Hepatic stellate cell (primary cell): ENCODE results near the gene LPGAT1.

Experiments
- DNase-seq: peaks from one replicate; pipeline ENCODE4 v3.0.0; 2011; ENCODE audit warnings: low spot score

Gene LPGAT1

GRCh38 chr1:211762206-211762605 is 68.4 kb downstream of the LPGAT1 start:
- DNase-seq, result no peak

- no peak for DNase-seq
Measured at GRCh38 chr1:211761400-211761799, 69.2 kb downstream of the LPGAT1 start.

GRCh38 chr1:211756471-211757020 is 74.0 kb downstream of the LPGAT1 start:
- no peak for DNase-seq

GRCh38 chr1:211753649-211754251 is 76.8 kb downstream of the LPGAT1 start:
- DNase-seq, result no peak

GRCh38 chr1:211752951-211753486 is 77.5 kb downstream of the LPGAT1 start:
- no peak for DNase-seq

GRCh38 chr1:211752317-211752716 is 78.2 kb downstream of the LPGAT1 start:
- no peak for DNase-seq

- no peak for DNase-seq
Measured at GRCh38 chr1:211751438-211751837, 79.1 kb downstream of the LPGAT1 start.

GRCh38 chr1:211750599-211750998 is 80.0 kb downstream of the LPGAT1 start:
- DNase-seq, result no peak

GRCh38 chr1:211749251-211749650 is 81.3 kb downstream of the LPGAT1 start:
- DNase-seq, result no peak

GRCh38 chr1:211748810-211749209 is 81.8 kb downstream of the LPGAT1 start:
- DNase-seq, result no peak

GRCh38 chr1:211742889-211743529 is 87.6 kb downstream of the LPGAT1 start:
- DNase-seq, result no peak

- no peak for DNase-seq
Measured at GRCh38 chr1:211742272-211742671, 88.3 kb downstream of the LPGAT1 start.

GRCh38 chr1:211741788-211742187 is 88.8 kb downstream of the LPGAT1 start:
- DNase-seq, result no peak

- no peak for DNase-seq
Measured at GRCh38 chr1:211741116-211741515, 89.4 kb downstream of the LPGAT1 start.

- no peak for DNase-seq
Measured at GRCh38 chr1:211739671-211740411, 90.7 kb downstream of the LPGAT1 start.

- DNase-seq, result no peak
Measured at GRCh38 chr1:211738691-211739301, 91.8 kb downstream of the LPGAT1 start.

- DNase-seq, result no peak
Measured at GRCh38 chr1:211738096-211738690, 92.4 kb downstream of the LPGAT1 start.

- DNase-seq, result no peak
Measured at GRCh38 chr1:211737115-211738035, 93.2 kb downstream of the LPGAT1 start.

GRCh38 chr1:211736351-211736915 is 94.1 kb downstream of the LPGAT1 start:
- DNase-seq, result no peak
